Caki2 (cell line): ENCODE measurements around the gene MYORG. TPM values are rescaled to one million over a fixed set of nuclear protein-coding genes. Genes with fewer than 3 reads are reported as not detected.

Experiments used
- DNase-seq: peaks from one replicate; pipeline ENCODE4 v3.0.0-alpha.2; 2015; ENCODE audit warnings: low read depth
- in situ Hi-C: cut with HindIII; loops from 2 replicates; pipeline ENCODE4 v1.10.0; 2016; ENCODE audit warnings: low sequenced_read_pairs, low pct_unique_long_range_greater_than_20kb, mixed read lengths
- total RNA-seq: library from RNA; depleted of rRNA; stranded (reverse); fragments of >200 nt; shearing (Covaris generic); gene quantifications from 2 replicates; pipeline ENCODE4 v1.2.3, GENCODE V29; 2014; ENCODE audit warnings: low replicate concordance; rRNA removed

Gene MYORG
- 0.03 TPM in 1 of 2 replicates, not detected in the other for total RNA-seq

- in situ Hi-C loops: no loop called here
Observed at GRCh38 chr9:34376596-34377403, at the start of gene MYORG. MYORG (minus strand) TSS chr9:34376898; CDS start chr9:34372943, 3,955 bp downstream.

GRCh38 chr9:34419716-34420504 is 43.2 kb upstream of the MYORG start:
- DNase-seq: no peak
- in situ Hi-C loops: no loop called here

More at GRCh38 chr9:34376596-34377403, at the start of gene MYORG:
- DNase-seq: peak; percentile 93

- in situ Hi-C loops: no loop called here
- DNase-seq: no peak
Observed at GRCh38 chr9:34417734-34418133, 41.0 kb upstream of the MYORG start.

- peak; percentile 43 for DNase-seq
- in situ Hi-C loops: no loop called here
Observed at GRCh38 chr9:34413231-34413852, 36.6 kb upstream of the MYORG start.

- DNase-seq: no peak
- in situ Hi-C loops: no loop called here
Observed at GRCh38 chr9:34412336-34412735, 35.6 kb upstream of the MYORG start.

GRCh38 chr9:34409154-34409553 is 32.5 kb upstream of the MYORG start:
- in situ Hi-C loops: no loop called here

GRCh38 chr9:34408173-34408572 is 31.5 kb upstream of the MYORG start:
- in situ Hi-C loops: no loop called here
- DNase-seq: no peak

More at GRCh38 chr9:34409154-34409553, 32.5 kb upstream of the MYORG start:
- no peak for DNase-seq

GRCh38 chr9:34406219-34406618 is 29.5 kb upstream of the MYORG start:
- no peak for DNase-seq
- in situ Hi-C loops: no loop called here

GRCh38 chr9:34405719-34406118 is 29.0 kb upstream of the MYORG start:
- in situ Hi-C loops: no loop called here
- no peak for DNase-seq

- DNase-seq: peak; percentile 67
- in situ Hi-C loops: no loop called here
Observed at GRCh38 chr9:34403554-34404380, 27.1 kb upstream of the MYORG start.

- DNase-seq: no peak
- in situ Hi-C loops: no loop called here
Observed at GRCh38 chr9:34400686-34401602, 24.2 kb upstream of the MYORG start.

GRCh38 chr9:34400275-34400674 is 23.6 kb upstream of the MYORG start:
- in situ Hi-C loops: no loop called here
- DNase-seq: no peak

- DNase-seq: no peak
- in situ Hi-C loops: no loop called here
Observed at GRCh38 chr9:34399729-34400128, 23.0 kb upstream of the MYORG start.

- in situ Hi-C loops: no loop called here
- DNase-seq: no peak
Observed at GRCh38 chr9:34398875-34399274, 22.2 kb upstream of the MYORG start.

GRCh38 chr9:34396276-34397214 is 19.8 kb upstream of the MYORG start:
- in situ Hi-C loops: no loop called here
- no peak for DNase-seq

GRCh38 chr9:34392511-34392910 is 15.8 kb upstream of the MYORG start:
- DNase-seq: no peak
- in situ Hi-C loops: no loop called here
